ELR (cell line): ENCODE measurements around the gene ALCAM.

Source experiments
- DNase-seq: peaks from one replicate; pipeline ENCODE4 v3.0.0-alpha.2; 2015; ENCODE audit warnings: low read depth

ALCAM gene

GRCh38 chr3:105490045-105490444 lies 123.3 kb downstream of the ALCAM start:
- no peak for DNase-seq

GRCh38 chr3:105493305-105493892 lies 126.7 kb downstream of the ALCAM start:
- DNase-seq: no peak

- DNase-seq: no peak
Measured at GRCh38 chr3:105495021-105495420, 128.3 kb downstream of the ALCAM start.

GRCh38 chr3:105496343-105496742 lies 129.6 kb downstream of the ALCAM start:
- no peak for DNase-seq

GRCh38 chr3:105497386-105497785 lies 130.7 kb downstream of the ALCAM start:
- DNase-seq: no peak

GRCh38 chr3:105499961-105500360 lies 133.3 kb downstream of the ALCAM start:
- DNase-seq: no peak

- DNase-seq: no peak
Measured at GRCh38 chr3:105502333-105502732, 135.6 kb downstream of the ALCAM start.

GRCh38 chr3:105503191-105503593 lies 136.5 kb downstream of the ALCAM start:
- DNase-seq: no peak

GRCh38 chr3:105504440-105504951 lies 137.8 kb downstream of the ALCAM start:
- DNase-seq: no peak

- no peak for DNase-seq
Measured at GRCh38 chr3:105505170-105505569, 138.5 kb downstream of the ALCAM start.

GRCh38 chr3:105511031-105511430 lies 144.3 kb downstream of the ALCAM start:
- DNase-seq: peak; percentile 76

- DNase-seq: no peak
Measured at GRCh38 chr3:105512061-105512460, 145.4 kb downstream of the ALCAM start.

- DNase-seq: peak; percentile 88
Measured at GRCh38 chr3:105513042-105513441, 146.3 kb downstream of the ALCAM start.

- DNase-seq: peak; percentile 75
Measured at GRCh38 chr3:105513886-105514285, 147.2 kb downstream of the ALCAM start.

- no peak for DNase-seq
Measured at GRCh38 chr3:105515372-105515771, 148.7 kb downstream of the ALCAM start.

- peak; percentile 21 for DNase-seq
Measured at GRCh38 chr3:105516972-105517371, 150.3 kb downstream of the ALCAM start.

GRCh38 chr3:105518203-105518602 lies 151.5 kb downstream of the ALCAM start:
- no peak for DNase-seq

GRCh38 chr3:105518806-105519418 lies 152.2 kb downstream of the ALCAM start:
- DNase-seq: peak; percentile 81

GRCh38 chr3:105521770-105522169 lies 155.1 kb downstream of the ALCAM start:
- no peak for DNase-seq

GRCh38 chr3:105523501-105523900 lies 156.8 kb downstream of the ALCAM start:
- DNase-seq: peak; percentile 45

- DNase-seq: no peak
Measured at GRCh38 chr3:105525531-105525930, 158.8 kb downstream of the ALCAM start.

GRCh38 chr3:105526360-105527111 lies 159.8 kb downstream of the ALCAM start:
- DNase-seq: peak; percentile 37

GRCh38 chr3:105527535-105527934 lies 160.8 kb downstream of the ALCAM start:
- no peak for DNase-seq
